GM12891 (cell line): ENCODE results near the gene XPC.

ENCODE experiments used
- PAX5 ChIP-seq: IDR thresholded peaks from 2 replicates; pipeline ENCODE4 v1.6.1; 2011; ENCODE audit warnings: low read length, moderate library complexity, mild to moderate bottlenecking; ENCODE audit not compliant: insufficient read depth, severe bottlenecking
- POLR2A ChIP-seq: IDR thresholded peaks from 2 replicates; pipeline ENCODE4 v1.6.1; 2011; ENCODE audit warnings: low read depth, low read length, control low read depth
- POLR2AphosphoS5 ChIP-seq: IDR thresholded peaks from 2 replicates; pipeline ENCODE4 v1.6.1; 2011; ENCODE audit warnings: low read depth, low read length, control low read depth
- POU2F2 ChIP-seq: IDR thresholded peaks from 2 replicates; pipeline ENCODE4 v1.6.1; 2011; ENCODE audit warnings: low read depth, mild to moderate bottlenecking, control low read depth, low read length, moderate library complexity
- SPI1 ChIP-seq: IDR thresholded peaks from 2 replicates; pipeline ENCODE4 v1.6.1; 2011; ENCODE audit warnings: low read depth, low read length, control low read depth
- TAF1 ChIP-seq: IDR thresholded peaks from 2 replicates; pipeline ENCODE4 v1.6.1; 2011; ENCODE audit warnings: low read depth, low read length, control low read depth

- no peak for TF ChIP-seq POLR2A
- TF ChIP-seq POLR2AphosphoS5, result no peak
- TF ChIP-seq TAF1, result no peak
- no peak for TF ChIP-seq SPI1
- TF ChIP-seq PAX5, result no peak
- no peak for TF ChIP-seq POU2F2
Measured at GRCh38 chr3:14216257-14217048, 38.1 kb upstream of the XPC start.
